LNCAP (cell line): ENCODE data around the gene TUBGCP5.

Source experiments
- TF ChIP-seq, protein P1 (sequence below): fragments of 450-650 bp; IDR thresholded peaks from 2 replicates; pipeline ENCODE4 v1.5.1; 2017; ENCODE audit warnings: mild to moderate bottlenecking

Gene TUBGCP5

DNA sequence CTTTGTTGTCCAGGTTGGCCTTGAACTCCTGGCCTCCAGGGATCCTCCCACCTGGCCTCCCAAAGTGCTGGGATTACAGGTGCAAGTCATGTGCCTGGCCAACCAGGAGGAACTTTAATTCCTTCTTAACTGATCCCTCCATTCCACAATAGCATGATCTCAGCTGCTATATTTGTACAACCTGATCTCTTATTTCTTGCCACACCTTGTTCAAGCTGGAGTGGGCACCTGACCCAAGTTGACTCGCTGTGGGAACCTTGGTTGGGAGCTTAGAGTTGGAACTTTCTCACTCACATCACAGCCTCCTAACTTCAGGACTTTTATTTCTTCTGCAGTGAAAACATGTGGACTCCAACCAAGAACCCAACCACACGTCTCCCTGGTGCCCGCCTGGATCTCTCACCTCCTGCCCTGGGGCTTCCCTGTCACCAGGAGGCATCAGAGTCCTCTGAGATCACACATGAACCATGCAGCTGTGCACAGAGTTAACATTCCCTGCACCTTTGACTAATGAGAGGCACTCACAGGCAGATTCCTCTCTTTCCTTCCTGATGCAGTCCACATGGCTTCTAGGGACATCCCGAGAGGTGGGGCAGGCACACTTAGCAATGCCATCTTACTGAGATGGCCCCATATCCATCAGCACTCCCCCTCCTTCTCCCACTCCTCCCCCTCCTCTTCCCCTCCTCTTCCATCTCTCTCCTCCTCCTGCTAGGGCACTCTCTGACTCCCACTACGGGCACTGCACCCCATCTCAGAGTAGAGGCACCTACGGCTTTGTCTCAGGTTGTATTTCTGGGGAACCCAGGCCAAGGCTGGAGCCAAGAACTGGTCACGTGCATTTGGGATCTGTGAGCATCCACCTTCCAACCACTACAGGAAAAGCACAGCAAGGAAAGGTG is 49.5 kb downstream of the TUBGCP5 start:
- TF ChIP-seq, protein P1, sequence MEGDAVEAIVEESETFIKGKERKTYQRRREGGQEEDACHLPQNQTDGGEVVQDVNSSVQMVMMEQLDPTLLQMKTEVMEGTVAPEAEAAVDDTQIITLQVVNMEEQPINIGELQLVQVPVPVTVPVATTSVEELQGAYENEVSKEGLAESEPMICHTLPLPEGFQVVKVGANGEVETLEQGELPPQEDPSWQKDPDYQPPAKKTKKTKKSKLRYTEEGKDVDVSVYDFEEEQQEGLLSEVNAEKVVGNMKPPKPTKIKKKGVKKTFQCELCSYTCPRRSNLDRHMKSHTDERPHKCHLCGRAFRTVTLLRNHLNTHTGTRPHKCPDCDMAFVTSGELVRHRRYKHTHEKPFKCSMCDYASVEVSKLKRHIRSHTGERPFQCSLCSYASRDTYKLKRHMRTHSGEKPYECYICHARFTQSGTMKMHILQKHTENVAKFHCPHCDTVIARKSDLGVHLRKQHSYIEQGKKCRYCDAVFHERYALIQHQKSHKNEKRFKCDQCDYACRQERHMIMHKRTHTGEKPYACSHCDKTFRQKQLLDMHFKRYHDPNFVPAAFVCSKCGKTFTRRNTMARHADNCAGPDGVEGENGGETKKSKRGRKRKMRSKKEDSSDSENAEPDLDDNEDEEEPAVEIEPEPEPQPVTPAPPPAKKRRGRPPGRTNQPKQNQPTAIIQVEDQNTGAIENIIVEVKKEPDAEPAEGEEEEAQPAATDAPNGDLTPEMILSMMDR: no peak

DNA sequence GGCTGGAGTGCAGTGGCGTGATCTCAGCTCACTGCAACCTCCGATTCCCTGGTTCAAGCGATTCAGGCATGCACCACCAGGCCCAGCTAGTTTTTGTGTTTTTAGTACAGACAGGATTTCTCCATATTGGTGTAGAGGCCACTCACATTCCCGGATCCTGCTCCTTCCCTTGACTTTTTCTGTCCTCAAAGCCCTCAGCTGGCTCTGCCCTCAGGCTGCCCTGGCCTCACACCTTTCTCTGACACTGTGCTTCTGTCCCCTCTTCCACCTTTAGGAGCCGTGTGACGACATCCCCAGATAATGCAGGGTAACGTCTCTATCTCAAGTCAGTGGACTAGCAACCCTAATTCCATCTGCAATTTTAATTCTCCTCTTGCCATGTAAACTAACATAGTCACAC is 50.6 kb downstream of the TUBGCP5 start:
- TF ChIP-seq, protein P1: no peak

DNA sequence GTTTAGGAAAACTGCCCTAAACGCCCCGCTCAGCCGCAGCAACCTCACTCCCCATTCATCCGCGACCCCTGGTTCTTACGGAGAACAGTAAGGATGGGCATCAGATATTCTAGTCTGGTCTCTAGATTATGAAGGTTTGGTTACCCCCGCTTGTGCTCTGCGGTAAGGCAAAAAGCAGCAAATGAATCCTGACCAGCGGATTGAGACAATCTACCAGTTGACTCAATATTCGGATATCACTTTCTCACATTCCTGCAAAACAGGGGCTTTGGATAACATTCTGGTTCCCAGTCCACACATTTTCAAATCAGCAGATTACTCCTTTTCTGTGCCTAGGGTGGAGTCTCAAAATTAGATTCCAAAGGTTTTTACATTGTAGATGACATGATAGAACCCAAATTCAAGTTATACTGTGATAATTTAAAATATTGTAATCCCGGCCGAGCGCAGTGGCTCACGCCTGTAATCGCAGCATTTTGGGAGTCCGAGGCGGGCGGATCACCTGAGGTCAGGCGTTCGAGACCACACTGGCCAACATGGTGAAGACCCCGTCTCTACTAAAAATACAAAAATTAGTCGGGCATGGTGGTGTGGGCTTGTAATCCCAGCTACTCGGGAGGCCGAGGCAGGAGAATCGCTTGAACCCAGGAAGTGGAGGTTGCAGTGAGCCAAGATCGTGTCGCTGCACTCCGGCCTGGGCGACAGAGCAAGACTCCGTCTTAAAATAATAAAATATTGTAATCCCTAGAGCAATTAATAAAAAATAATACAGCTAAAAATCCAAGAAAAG is 58.1 kb downstream of the TUBGCP5 start:
- TF ChIP-seq, protein P1: no peak

DNA sequence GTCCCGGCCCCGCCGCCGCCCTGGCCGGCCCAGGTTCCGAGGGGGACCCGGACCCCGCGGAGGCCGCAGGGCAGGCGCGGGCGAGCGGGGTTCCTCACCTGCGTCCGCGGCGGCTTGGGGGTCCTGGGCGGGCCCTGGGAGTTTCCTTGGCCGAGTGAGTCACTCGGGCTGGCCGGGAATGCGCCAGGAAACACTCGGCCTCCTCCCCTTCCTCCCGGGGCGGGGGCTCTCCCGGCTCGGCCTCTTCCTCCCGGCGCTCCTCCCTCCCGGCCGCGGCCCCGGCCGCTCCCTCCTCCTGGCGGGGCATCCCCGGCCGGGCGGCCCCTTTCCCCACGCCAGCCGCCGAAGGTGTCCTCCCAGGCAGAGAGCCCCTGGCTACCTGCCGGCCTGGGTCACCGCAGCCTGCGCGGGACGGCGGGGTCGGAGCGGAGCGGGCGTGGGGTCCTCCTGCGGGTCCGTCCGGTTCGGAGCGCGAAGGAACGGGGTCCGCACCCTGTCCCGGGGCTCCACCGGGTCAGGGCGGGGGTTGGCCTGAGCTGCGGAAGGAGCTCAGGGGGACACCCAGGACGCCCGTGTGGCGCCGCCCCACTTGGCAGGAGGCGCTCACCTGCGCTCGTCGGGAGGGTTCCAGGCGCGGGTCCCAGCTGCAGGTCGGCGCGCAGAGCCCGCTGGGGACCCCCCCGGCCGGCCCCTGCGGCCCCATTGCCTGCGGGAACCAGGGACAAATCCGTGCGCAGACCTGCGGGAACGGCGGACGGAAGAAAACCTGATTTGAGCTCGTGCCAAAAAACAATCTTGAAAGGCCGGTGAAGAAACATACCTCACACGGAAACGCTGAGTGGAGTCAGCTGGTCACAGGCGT is 58.9 kb downstream of the TUBGCP5 start, which contains the start of gene CYFIP1:
CYFIP1 (minus strand) TSS at position 180 of the 862 bp plus-strand sequence. CDS start 33,083 bp downstream, outside the sequence.
- TF ChIP-seq, protein P1: no peak

DNA sequence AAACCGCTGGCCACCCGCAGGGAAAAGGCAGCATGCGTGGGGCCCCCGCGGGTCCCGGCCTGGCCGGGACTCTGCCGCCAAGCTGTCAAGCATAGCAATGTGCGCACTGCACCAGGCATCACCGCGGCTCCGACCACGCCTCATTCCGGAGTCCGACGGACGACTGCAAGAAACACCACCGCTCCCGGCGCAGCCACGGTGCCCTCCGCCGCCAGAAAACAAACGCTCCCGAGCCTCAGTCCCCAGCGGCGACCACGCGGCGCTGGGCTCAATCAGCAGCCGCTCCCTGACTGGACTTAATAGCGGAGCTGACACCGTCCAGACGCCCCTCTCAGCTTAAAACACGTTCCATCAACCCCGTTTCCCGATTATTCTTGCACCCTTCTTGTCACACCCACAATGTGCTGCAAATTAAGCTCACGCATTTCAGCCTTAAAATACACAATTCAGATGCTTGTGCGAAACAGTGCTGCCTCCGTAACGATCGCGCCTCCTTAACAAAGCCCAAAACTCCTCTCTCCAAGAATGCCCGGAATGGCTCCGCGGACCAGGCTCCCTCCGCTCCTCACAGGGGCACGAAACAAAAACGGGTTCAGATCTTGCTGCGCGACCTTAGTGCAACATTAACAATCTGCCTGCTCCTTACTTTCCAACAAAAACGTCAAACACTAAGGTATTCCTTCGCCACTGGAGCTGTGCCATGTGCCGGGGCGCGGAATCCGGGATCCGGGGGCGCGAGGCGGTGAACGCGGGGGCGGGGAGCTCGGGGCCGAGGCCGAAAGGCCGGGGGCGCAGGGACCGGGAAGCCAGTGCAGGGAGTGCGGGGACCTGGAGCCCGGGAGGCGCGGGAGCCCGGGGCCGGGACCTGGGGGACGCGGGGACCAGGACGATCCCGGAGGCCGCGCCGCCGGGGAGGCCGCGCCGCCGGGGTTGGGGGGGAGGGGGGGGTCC is 59.9 kb downstream of the TUBGCP5 start:
- TF ChIP-seq, protein P1: no peak

DNA sequence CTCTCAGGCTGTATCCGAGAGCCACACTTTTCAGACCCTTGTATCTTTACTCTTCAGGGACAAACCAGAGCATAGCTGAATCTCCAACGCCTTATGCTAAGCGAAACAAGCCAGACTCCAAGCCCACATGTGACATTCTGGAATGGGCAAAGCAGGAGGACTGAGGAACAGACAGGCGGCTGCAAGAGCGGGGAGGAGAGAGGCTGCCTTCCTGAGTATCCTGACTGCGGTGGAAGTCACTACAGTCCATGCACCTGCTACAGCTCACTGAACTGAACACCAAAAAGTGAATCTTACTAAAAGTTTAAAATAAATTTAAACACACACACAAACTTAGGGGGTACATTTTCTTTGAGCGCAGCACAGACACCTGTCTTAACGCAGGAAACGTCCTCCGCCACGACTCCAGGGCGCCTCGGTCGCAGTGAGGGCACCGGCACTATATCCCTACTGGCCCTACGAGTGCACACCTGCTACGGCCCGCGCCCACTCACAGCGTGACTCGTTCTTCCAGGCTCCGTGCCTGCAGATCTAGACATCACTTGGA is 60.6 kb downstream of the TUBGCP5 start:
- TF ChIP-seq, protein P1: no peak
